ENCODE data around the gene MUSTN1.
A peak's percentile ranks its signal among the peaks of the same experiment; 100 is the strongest.

The MUSTN1 gene

DNA sequence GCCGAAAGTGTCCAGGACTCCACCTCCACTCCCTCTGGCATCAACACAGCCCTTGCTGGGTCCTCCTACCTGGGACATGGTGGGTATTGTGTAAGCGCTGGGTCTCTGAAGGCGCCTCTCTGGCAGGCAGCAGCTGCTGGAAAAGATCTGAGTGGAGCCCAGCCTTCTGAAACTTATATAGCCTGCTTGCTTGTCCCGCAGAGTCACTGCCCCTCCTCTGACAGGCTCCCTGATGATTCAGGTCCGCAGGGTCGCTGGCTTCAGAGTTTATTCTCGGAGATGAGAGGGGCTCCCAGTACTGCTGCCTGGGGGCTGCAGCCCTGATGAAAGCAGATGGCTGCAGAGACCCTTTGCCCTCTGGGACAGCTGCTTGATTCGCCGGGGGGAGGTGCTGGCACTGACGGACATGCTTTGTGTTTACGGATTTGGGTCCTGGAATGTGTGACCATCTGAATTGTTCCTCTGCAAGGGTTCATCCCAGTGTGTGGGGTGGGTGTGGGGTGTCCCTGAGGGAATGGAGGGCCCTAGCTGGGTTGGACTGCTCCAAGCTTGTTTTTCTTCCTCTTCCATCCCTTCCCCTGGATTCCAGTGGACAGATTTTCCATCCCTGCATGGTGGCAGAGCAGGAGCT, at the start of gene MUSTN1:
MUSTN1 (minus strand) TSS at position 149 of the 631 bp plus-strand sequence; CDS start at position 78, 71 bp downstream.
- TF ChIP-seq CTCF (IDR thresholded peaks at IDR 0.05; ENCODE audit: low read depth, low read length): no peak

GRCh38 chr3:52882377-52882776, 47.6 kb upstream of the MUSTN1 start:
- DNase-seq (ENCODE audit: low read depth in 2 of 2): no peak
- no peak for TF ChIP-seq CTCF (IDR thresholded peaks at IDR 0.05; ENCODE audit: low read depth, low read length)
- H3K4me3 ChIP-seq (replicated peaks in 1 of 2; ENCODE audit: low read depth in 2 of 2, low read length in 2 of 2): no peak overlapping the region

More for the DNA sequence above, at the start of gene MUSTN1:
- H3K4me3 ChIP-seq (replicated peaks in 1 of 2; ENCODE audit: low read depth in 2 of 2, low read length in 2 of 2): no peak within 1 kb of the TSS
- DNase-seq (ENCODE audit: low read depth in 2 of 2): peak in 1 of 2 donors; percentile 39

DNA sequence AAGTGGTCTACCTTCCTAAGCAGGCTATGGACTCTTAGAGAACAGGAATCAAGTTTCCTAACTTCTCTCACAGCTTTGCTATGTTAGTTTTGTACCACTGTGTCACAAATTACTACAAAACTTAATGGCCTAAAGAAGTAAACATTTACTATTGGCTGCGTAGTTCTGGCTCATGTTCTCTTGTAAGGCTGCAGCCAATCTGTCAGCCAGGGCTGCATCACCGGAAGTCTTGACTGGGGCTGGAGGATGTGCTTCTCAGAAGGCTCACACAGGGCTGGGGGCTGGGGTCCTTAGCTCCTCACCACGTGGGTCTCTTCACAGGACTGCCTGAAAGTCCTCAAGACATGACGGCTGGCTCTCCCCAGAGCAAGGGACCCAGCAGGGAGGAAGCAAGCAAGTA, 47.1 kb upstream of the MUSTN1 start:
- no peak overlapping the region for H3K4me3 ChIP-seq (replicated peaks in 1 of 2; ENCODE audit: low read depth in 2 of 2, low read length in 2 of 2)
- no peak for DNase-seq (ENCODE audit: low read depth in 2 of 2)

DNA sequence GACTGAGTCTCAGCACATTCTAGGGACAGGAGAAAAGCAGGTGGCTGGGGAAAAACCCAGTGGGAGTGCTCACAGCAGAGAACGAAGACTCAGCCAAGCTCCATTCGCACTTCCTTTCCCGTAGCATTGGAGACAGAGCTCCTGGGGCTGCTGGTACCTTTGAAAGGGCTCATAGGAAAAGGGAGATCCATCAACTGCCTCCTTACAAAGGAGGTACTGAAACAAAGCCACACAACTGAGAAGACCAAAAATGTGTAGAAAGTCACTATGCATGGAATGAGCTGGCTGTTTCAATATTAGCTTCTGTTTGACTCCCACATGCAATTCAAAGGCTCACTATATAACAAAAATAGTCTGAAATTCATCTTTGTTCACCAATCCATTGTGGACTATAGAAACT, 45.7 kb upstream of the MUSTN1 start:
- DNase-seq (ENCODE audit: low read depth in 2 of 2): no peak
- no peak overlapping the region for H3K4me3 ChIP-seq (replicated peaks in 1 of 2; ENCODE audit: low read depth in 2 of 2, low read length in 2 of 2)
- TF ChIP-seq CTCF (IDR thresholded peaks at IDR 0.05; ENCODE audit: low read depth, low read length): no peak

More for the DNA sequence above, 47.1 kb upstream of the MUSTN1 start:
- TF ChIP-seq CTCF (IDR thresholded peaks at IDR 0.05; ENCODE audit: low read depth, low read length): no peak

DNA sequence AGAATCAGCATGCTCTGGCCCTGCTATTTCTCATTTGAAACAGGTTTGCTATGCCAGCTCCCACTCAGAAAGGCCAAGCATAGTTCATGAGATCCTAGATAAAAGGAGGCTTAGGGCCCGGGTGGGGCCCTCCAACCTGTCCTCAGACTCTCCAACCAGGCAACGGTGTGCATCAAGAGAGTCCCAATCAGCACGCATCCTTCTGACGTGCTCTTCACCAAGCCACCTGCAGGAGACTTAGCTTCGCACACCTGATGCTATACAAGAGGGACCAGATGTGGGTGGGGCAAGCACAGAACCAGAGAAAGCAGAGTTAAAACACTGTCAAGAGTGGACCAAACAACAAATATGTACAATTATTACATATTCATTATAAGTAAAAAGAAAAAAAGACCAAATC, 45.2 kb upstream of the MUSTN1 start:
- no peak for TF ChIP-seq CTCF (IDR thresholded peaks at IDR 0.05; ENCODE audit: low read depth, low read length)
- H3K4me3 ChIP-seq (replicated peaks in 1 of 2; ENCODE audit: low read depth in 2 of 2, low read length in 2 of 2): no peak overlapping the region
- DNase-seq (ENCODE audit: low read depth in 2 of 2): no peak

DNA sequence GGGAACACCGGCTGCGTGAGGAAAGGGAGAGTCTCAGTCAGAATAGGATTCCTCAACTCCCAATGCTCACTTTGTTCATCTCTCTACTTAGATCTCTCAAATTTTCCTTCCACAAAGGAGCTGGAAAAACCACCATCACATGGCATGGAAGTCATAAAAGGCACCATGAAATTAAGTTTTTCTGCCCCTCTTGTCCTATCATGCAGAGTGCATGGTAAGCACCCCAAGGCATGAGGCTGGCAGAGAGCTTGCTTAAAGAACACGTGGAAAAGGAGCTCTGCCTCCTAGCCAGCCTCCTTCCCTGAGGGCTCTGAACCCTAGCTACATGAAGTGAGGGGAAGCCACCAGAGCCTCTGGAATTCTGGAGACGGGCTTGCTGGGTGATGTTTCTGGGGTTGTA, 44.8 kb upstream of the MUSTN1 start:
- no peak overlapping the region for H3K4me3 ChIP-seq (replicated peaks in 1 of 2; ENCODE audit: low read depth in 2 of 2, low read length in 2 of 2)
- no peak for TF ChIP-seq CTCF (IDR thresholded peaks at IDR 0.05; ENCODE audit: low read depth, low read length)
- DNase-seq (ENCODE audit: low read depth in 2 of 2): no peak

DNA sequence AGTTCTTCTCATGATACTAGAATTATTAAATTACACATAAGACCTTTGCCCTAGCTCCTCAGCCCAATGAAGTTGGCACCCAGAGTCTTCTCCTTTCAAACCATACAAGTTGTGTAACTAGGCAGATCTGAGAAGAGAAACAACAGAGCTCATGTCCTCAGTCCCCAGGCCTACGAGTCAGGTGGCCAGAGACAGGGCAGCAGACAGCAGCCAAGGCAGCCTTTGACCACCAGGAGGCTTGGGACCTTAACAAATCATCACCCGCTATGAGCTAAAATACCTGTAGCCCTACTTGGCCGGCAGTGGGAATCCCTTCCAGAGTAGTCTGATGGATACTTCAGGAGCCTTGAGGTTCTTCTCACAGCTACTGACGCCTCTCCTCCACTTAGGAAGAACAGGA, 44.3 kb upstream of the MUSTN1 start:
- no peak for DNase-seq (ENCODE audit: low read depth in 2 of 2)
- H3K4me3 ChIP-seq (replicated peaks in 1 of 2; ENCODE audit: low read depth in 2 of 2, low read length in 2 of 2): no peak overlapping the region
- peak; percentile 8 for TF ChIP-seq CTCF (IDR thresholded peaks at IDR 0.05; ENCODE audit: low read depth, low read length)
